CD4-positive, alpha-beta T cell treated with Interleukin-2 at 100 ng/mL for 4 hours (primary cell): Measurements from ENCODE around the gene PPP1R10.

Experiments used
- DNase-seq: peaks from one replicate; pipeline ENCODE4 v3.0.0-alpha.2; 2020; ENCODE audit warnings: low spot score

The PPP1R10 gene

DNA sequence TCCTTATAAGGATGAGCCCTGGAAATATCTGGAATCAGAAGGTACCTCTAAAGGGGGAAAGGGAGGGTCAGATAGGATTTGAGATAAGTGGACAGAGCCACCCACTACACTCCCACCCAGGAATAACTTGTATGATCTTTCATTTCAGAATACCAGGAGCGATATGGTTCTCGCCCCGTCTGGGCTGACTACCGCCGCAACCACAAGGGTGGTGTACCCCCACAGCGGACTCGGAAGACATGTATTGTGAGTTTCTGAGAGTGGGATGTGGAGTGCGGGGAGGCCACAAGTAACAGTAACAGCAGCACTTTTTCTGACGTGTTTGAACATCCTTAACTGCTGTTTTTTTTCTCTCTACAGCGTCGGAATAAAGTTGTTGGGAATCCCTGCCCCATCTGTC, 2.5 kb upstream of the PPP1R10 start:
- DNase-seq, result no peak

- no peak for DNase-seq
Measured at GRCh38 chr6:30618270-30618797, 1.3 kb upstream of the PPP1R10 start.

DNA sequence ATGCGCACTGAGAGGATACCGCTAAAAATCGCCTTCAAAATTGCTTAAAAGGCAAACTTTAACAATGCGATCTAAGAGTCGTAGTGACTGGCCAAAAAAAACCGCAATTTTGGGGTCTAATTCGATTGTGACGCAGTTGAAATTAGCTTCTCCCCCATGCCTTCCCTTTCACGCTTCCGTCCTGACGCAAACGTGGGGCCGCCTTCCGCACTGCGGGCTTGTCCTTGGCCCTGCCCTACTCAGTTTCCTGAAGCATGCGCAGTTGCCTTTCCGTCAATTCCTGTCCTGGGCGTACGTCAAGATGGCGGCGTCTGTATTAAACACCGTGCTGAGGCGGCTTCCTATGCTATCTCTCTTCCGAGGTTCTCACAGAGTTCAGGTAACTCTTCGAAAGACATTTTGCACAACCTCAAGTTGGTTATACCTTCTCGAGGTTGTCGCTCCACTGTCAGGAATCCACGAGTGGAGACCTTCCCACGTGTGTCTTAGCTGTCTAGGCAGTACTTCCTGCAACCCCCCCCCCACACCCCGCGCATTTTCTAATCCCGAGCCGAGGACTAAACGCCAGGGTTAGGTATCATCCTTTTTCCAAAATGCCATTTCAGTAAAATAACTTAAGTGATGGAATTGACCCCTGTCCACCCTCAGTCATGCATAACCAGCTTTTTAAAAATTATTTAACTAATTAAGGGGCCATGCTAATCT, 674 bp upstream of the PPP1R10 start, which contains the start of gene MRPS18B:
MRPS18B (plus strand) TSS at position 276 of the 705 bp plus-strand sequence; CDS start at position 302, 26 bp downstream.
- DNase-seq, result peak; percentile 99

DNA sequence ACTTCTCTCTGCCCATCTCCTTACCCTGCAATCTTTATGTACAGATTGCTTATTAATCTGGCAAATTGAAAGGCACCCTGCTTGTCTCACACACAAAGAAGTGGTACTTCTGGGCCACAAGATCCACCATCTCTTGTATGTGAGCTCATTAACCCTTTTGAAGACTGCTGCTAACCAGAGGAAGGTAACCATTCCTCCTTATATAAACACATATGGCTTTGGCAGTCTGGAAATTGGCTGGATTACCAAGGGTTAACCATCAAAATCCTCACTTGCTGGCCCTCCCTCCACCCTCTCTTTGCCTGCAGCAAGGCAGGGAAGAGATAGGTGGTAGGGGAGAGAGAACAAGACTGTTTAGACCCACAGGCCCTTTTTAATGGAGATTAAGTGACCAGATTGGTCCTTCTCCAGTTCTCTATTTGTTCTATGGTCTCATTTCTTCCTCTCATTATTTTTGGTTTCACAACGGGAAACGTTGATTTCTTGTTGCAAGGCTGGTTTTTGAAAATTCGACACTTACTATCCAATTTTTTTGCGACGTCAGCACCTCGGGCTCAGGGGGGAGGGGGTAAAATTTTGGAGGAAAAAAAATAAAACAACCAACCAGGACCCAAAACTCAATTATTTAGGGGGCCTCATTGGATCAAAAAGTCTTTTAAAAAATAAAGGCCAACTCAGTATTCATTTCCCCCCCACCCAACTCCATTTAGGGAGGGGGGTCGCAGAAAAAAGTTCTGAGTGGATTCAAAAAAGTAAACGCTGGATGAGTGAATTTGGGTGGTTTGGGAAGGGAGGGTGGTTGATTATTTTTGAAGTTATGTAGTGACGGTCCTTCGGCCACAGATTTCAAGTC, 859 bp downstream of the PPP1R10 start:
- DNase-seq, result peak; percentile 61

GRCh38 chr6:30615219-30615957, 1.7 kb downstream of the PPP1R10 start:
- DNase-seq, result peak; percentile 53

DNA sequence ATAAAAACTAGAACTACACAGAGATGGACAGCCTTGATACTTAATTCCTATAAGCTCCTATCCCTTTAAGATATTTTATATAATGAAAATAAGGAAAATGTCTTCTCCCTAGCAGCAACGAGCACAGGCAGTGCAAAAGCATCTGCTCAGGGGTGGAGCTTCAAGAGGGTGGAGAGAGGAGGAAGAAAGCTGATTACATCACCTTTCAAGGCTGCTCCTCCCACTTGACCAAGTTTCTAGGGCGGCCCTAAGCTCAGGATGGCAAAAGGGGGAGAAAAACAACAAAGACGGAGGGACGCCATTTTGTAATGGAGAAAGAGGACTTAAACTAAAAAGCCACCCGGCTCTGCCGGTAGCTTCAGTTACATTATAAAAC, 2.2 kb downstream of the PPP1R10 start:
- peak; percentile 96 for DNase-seq

DNA sequence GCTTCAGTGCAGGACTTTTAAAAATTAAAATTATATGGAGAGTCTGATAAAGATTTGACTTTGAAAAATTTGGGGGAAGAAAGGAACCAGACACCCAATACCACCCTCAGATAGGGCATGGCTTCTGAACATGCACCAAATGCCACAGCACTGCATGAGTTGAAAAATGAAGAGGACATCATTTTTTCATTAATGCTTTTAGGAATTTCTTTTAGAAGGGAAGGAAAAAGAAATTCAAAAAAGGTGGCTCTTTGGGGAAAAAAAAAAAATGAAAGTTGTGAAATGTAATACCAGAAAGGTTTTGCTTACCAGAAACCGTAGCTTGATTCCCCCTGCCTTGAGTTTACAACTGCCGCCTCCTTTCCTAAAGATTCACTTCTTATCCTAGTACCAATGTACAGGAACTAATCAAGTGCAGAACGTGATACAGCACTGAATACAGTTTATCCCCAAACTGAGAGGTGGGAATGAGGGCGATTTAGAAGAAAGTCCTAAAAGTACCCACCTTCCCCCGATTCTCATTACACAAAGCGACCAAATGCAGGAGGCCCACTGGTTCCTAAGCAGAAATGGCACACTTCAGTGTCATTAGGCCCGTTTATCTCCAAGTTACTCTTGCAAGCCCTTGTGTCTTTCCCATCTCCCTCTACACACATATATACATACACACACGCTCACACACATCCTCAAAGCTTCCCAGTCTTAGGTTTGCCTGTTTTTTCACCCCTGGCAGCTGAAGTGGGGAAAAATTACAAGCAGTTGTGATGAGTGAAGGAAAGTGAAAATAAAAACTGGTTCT, 2.8 kb downstream of the PPP1R10 start:
- DNase-seq, result no peak

DNA sequence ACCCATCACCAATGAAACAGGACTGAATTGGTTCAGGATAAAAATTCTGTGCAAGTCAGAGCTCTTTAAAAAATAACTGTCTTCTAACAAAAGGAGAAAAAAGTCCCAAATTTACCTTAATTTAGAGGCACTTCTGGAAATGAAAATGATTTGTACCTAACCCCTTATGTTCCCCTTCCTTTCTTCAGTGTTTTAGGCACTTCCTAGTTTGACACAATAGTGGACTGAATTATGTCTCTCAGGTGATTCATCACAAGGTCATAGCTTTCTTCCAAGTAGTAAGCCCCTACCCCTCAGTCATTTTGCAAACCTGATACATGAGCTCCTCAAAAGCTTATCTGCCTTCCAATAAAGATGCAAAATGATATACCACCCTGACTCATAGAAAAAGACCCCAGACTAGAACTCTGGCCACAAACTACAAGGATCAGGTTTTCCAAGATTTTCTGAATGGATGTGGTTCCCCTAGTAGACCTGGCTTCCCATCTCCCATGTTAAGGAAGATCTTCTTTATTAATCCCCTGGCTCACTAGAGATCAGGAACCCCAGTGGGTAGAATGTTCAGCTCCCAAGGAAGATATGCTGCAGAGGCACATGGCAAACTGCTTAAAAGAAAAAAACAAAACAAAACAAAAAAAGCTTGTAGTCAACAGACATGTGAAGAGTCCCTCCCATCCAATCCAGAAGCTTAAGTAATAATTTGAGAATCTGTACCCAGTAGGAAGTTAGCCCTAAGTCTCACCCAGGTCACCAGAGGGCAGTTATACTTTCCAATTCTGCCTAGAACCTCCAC, 3.6 kb downstream of the PPP1R10 start:
- peak; percentile 34 for DNase-seq

- DNase-seq, result no peak
Measured at GRCh38 chr6:30612687-30613248, 4.3 kb downstream of the PPP1R10 start.

- no peak for DNase-seq
Measured at GRCh38 chr6:30612213-30612612, 4.8 kb downstream of the PPP1R10 start.

DNA sequence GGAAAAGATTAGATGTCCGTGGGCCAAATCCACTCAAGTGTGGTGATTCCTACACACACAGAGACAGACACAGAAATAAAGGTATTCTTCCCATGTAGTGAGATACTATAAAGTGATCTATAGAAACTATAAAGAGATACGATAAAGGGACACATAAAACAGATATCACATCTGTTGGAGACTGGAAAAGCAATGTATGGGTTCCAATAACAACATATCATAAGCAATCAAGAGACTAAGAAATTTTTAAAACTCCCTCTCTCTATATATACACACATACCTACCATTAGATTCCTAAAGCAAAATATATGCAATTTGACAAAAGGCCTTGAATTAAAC, 5.2 kb downstream of the PPP1R10 start:
- no peak for DNase-seq

GRCh38 chr6:30611150-30611855, 5.7 kb downstream of the PPP1R10 start:
- DNase-seq, result no peak

DNA sequence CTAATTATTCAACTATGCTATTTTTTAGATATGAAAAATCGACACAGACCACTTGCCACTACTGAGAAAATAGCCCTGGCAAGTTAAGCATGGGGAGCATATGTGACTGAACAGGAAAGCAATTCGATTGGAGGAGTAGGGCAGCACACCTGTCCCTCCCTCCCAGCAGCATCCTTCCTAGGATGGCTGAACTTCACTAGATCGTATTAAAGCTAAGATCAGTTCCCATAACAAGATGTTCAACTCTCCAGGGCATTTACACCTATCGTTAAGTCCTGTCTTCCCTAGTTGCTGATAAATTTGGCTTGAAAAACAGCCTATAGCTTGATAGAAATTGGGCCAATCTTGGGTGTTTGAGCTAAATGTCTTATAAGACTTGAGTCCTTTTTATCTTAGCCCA, 7.0 kb downstream of the PPP1R10 start:
- DNase-seq, result no peak

GRCh38 chr6:30603961-30604360, 13.1 kb downstream of the PPP1R10 start:
- no peak for DNase-seq

DNA sequence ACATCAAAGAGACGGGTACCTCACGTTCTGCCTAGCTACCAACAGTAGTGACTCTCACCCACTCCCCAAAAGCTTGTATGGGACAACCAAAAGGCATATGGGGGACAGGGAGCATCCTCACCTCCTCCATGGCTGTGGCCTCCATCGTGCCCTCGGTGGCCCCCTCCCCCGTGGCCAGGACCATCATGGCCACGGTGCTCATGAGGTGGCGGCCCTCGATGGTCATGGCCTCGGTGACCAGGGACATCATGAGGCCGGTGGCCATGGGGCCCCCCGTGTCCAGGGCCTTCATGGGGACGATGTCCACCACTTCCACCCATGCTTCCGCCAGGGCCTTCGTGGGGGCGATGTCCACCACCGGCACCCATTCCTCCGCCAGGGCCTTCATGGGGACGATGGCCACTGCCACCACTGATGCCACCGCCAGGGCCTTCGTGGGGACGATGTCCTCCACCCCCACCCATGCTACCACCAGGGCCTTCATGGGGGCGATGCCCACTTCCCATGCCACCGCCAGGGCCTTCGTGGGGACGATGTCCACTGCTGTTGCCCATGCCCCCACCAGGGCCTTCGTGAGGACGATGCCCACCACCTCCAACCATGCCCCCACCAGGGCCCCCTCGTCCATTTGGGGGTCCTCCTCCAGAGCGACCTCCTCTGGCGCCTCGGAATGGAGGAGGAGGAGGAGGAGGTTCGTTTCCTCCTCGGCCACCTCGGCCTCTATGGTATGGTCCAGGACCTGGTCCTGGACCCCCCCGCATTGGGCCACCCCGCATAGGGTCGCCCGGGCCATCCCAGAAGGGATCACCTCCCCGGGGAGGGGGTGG, 15.0 kb downstream of the PPP1R10 start:
- no peak for DNase-seq

DNA sequence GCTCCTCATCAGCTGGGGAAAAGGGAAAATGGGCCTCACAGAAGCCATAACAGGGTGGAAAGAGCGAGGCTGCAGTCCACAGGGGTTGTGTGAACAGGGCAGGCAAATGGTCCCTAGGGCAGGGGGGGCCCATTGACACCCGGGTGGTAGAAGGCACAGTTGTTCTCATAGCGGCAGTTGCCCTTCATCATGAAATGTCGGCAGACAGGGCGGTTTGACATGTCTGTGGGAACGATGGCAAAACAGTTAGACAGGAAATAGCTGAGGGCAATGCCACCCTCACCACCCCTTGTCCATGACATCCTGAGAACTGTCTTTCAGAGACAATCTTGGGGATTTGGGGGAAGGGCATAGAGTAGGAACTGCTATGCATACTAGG, 15.6 kb downstream of the PPP1R10 start:
- DNase-seq, result no peak

- no peak for DNase-seq
Measured at GRCh38 chr6:30600451-30600961, 16.5 kb downstream of the PPP1R10 start.

- DNase-seq, result no peak
Measured at GRCh38 chr6:30599625-30600324, 17.3 kb downstream of the PPP1R10 start.
